GM19025 (cell line): ENCODE data around the gene ADAMTS2.

Experiments
- ATAC-seq: cut with Tn5 transposase; IDR thresholded peaks from one replicate; pipeline ENCODE4 v1.9.1; 2021; ENCODE audit warnings: mild to moderate bottlenecking, low read depth, moderate library complexity; ENCODE audit not compliant: unreplicated experiment

The ADAMTS2 gene

DNA sequence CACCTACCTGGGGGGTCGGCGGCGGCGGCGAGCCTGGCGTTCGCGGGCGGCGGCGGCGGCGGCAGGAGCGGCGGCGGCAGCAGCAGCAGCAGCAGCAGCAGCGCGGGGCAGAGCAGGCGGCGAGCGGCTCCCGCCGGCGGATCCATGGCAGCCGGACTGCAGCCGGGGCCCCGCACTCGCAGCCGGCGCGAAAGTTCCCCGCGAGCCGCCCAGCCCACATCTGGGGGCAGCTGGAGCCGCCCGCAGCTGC is 153 bp downstream of the ADAMTS2 start:
- no peak for ATAC-seq

DNA sequence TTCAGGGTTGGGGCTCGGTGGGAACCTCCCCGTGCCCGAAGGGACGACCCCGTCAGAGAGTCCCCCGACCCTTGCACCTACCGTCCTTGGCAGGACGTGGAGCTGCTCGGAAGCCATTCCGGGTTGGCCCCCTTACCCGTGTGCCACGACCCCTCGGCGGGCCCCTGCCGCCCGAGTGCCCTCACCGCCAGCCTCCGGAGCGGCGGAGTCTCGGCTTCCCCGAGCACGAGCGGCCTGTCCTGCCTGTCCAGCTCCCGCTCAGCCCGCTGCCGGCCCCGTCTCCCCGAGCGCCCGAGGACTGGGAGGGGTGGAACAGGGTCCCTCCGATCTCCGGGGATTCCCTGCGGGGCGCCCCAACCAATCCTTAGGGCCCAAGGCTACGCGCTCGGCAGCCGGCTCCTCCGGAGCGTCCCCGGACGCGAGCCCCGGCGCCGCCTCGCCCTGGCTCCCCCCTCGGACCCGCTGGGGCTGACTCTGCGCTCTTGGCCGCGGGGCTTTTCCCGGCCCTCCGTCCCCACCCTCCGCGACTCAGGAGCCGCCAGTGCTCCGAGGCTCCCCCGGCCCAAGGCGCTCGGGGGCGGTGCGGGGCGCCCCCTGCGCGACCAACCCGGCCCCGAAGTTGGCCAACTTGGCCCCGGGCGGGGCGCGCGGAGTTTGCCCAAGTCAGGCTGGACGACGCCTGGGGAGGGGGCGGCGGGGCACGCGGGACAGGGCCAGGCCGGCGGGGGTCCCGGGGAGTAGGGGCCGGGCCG is 654 bp downstream of the ADAMTS2 start:
- ATAC-seq: no peak

DNA sequence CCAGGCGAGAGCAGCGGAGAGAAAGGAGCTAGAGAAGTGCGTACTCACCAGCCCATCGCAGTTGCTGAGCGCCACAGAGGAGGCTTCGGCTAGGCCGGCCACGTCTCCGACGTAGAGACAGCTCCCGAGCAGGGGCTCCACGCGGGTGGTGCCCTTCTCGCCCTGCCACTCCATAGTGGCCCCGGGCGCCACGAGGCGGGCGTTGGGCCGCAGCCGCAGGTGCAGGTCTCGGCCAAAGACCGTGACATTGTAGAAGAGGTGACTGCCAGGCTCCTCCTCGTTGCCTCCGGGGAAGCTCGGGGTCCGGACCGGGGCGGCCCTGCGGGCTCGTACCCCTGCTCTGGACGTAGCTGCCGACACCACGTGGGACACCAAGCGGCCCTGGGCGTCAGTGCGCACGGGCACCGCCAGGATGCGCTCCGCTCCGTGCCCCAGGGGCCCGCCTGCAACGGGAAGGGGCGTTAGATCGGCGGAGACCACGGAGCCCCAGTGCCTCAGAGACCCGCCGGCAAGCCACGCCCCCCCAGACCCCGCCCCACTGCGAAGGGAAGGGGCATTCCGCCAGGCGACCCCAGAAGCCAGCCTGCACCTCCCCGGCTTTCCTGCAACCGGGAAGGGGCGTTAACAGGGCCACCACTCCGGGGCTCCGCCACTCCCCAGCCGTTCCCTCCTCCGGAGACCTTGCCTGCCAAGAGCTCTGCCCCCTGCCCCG is 1.4 kb downstream of the ADAMTS2 start:
- ATAC-seq: no peak

DNA sequence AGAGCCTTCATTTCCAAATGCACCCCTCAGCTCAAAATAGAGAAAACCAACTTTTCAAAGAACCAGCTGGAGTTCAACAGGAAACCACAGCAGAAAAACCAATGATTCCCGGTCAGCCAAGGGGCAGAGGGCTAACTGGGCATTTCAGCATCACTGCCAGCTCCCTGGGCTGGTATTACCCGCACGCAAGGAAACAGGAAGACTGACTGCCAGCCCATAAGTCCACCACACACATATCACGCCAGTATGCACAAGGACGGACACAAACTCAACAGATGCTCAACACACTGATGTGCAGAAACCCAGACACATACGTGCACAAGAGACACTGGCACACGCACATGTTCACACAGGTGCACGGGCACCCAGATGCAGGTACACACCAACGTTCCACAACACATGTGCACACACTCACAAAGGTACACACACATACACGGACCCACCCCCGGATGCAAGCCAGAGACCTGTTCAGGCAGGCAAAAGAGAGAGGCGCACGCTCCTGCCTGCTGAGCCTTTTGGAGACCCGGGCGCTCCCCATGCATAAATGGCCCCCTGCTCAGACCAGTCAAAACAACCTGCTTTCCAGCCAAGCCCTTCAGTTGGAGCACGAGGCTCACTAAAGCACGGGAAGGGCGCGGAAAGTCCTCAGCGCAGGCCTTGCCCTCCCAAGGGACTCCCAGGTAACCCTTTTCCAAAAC is 2.1 kb downstream of the ADAMTS2 start:
- ATAC-seq: no peak

DNA sequence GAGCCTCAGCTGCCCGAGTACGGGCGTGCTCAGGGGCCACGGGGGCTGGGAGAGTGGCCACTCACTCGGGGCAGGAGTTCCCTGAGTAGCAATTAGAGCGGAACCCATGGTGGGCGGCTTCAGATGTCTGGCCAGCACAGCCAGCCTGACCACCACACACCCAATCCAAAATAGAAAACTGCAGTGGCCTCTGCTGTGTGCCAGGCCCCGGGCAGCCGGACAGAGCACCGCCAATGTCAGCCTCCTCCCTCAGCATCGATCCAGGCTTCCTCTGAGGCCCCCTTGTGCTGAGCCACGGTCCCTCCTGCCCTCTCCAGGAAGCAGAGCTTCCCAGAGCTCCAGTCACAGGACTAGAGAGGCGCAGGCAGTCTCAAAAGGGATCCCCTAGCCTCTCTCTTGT is 2.7 kb downstream of the ADAMTS2 start:
- no peak for ATAC-seq

DNA sequence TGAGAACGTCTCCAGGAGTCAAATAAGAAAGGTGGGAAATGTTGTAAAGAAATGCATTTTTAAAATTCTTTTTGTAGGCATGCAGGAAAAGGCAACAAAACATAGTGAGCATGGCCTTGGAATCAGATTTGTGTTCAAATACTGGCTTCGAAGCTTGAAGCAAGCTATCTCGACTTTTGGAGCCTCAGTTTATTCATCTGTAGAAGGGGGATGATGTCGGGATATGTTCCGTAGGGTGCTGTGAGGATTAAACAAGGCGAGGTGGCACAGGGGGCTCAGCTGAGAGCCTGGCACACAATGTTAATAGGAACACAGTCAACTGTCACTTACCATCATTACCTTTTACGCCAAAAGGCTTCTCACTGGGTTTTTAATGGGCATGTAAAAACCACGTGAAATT is 4.8 kb downstream of the ADAMTS2 start:
- no peak for ATAC-seq

DNA sequence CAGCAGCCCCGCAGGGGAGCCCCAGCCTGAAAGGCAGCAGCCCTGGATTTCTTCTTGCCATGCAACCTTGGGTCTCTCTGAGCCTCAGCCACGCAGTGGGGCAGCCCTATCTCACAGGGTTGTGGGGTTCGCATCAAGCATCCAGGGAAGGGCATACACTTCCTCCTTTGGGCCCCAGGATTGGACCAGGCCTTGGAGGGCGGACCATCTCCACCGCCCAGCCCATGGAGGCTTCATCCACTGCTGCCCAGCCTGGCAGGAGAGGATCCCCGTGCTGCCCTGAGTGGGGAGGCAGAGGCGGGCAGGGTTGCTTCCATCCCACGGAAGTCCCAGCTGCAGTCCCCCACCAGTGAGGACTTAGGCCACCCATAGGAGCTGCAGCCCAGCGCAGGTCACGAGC is 5.3 kb downstream of the ADAMTS2 start:
- ATAC-seq: no peak

DNA sequence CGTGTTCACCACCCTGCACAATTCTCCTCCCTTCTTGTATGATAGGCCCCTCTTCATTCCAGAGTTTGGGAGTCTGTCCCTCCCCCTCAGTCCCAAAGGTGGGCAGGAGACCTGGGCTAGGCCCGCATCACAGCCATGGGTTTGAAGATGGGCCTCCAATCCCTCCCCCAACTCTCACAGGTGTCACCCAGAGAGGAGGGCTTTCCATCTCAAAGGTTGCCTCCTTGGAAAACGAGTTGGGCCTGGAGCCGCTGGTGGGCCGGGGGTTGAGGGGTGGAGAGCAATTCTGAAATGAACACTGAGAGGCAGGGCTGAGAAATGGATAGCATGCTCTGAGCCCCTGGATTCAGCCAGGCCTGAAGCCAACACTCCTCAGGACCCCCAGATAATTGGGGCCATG is 6.2 kb downstream of the ADAMTS2 start:
- no peak for ATAC-seq

DNA sequence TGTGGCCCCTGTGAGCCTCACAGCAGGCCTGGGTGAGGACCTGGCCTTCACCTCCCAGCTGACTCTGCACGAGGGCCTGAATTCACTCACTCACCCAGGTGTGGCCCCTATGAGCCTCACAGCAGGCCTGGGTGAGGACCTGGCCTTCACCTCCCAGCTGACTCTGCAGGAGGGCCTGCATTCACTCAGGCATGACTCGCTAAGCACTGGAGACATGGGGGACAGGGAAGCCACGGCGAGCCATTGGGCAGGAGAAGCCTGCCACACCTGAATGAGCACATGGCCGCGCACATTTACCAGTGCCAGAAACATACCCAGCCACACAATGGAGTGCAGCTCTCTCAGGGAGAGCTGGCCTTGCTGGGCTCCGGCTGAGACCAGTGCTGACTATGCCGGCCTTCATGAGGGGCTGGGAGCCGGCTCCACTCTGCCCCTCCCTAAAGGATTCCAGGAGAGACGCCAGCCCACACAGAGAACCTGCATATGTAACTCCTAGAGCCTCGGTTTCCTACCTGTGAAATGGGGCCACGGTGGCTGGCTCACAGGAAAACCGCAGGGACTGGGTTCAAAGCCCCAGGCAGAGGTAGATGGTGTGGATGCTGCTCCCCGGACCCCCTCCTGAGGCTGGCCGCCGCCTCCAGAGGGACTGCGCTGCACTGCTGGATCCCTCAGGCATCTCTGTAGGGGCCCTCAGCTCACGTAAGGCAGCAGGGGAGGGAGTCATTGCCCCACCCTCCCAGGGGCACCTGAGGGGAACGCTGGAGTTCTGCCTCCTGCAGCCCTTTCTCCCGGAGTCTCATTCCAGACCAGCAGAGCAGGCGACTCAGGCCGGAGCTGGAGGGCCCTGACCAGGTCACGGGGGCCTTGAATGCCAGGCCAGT is 7.2 kb downstream of the ADAMTS2 start:
- no peak for ATAC-seq

DNA sequence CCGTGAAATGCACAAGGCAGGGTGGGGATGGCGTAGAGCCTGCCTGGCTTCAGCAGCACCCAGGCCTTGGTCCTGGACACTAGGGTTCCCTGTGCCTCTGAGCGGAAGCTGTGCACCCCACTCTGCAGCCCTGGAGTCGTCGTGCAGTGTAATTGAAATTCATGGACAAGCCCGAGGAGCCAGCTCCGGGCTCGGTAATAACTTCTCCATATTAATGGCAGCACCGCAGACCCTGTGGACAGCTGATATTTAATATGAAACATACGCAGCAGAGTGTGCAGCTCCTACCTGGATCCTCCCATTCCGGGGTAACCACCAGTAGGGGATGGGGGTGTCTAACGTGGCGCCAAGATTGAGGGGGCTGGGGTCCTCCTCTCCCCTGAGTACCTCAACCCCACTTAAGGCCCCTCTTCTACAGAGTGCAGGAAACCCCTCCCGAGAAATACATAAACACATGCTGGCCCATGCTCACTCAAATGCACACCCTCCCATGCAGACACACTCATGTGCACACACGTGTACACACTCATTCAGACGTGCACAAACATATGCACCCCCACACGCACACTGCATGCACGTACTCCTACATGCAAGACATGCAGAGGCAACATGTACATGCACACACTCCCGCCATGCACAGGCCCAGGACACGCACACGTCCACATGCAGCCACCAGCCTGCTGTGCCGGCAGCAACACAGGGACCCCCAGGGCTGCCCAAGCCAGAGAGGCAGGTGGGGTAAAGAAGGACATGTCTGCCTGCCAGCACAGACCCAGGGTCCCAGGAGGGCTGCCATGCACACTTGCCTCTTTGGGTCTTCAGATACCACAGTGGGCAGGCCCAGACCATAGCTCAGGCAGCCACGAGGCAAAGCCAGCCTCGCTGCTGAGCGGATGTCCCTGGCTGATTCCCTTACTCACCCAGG is 8.1 kb downstream of the ADAMTS2 start:
- no peak for ATAC-seq

DNA sequence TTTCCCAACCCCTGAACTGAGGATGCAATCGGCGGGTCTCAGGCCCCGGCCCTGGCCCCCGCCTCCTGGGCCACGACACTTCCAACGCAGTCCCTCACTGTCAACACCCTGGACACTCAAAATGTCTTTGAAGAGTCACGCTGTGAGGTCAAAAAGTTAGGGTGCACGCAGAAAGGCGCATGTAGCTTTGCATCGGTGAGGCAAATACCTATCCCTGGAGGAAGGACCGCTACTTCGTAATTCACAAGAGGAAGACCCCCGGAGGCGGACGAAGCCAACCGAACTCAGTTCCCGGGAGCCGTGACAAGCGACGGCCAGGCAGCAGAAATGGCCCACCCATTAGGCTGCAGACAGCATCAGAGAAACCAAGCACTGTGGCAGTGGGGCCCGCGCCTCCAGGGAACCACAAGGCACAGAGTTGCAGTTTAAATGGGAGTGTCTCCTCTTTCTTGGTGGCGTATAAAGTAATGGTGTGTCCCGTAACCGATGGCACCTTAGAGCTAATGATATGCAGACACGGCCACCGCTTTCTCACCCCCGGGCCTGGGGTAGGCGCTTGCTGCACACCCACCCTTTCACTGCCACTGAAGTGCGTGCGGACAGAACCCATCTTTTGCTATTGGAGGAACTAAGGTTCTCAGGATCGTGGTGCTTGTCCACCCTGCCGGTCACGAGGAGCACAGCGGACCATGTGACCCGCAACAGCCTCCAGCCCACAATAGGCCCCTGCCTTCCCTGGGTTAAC is 9.0 kb downstream of the ADAMTS2 start:
- ATAC-seq: no peak

DNA sequence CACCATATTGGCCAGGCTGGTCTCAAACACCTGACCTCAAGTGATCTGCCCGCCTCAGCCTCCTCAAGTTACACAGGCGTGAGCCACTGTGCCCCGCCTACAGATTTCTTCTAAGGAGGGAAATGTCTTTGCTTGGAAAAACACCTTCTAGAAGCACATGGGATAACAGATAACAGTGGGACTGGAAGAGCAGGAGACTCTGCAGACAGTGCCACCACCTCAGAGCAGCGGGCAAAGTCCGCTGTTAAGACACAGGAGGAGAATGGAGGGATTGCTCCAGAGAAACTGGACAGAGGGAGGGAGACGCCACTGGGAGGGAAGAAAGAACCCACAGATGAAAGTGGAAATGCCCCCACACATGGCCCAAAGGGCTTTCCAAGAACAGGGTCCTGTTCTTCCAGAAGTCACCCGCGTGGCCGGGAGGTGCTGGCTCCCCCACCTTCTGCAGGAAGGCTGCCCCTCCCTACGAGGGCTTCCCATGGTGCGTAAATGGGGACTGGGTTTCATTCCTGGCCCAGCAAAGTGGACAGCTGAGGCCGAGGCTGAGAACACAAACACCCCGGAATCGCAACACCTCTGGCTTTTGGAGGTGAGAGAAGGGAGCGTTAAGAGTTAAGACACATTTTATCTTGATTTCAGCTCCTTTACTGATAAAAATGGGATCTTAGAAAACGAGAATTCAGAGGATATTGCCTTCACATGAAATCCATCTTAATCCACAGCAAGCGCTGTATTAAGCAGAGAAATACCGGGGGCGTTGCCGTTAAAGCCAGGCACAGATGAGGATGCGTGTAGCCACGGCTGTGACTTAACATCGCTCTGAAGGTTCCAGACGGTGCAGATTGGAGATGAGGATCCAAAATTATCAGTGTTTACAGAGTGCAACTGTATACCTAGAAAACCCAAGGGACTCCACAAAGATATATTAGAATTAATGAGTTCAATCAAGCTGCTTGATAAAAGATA is 11.2 kb downstream of the ADAMTS2 start:
- ATAC-seq: no peak

DNA sequence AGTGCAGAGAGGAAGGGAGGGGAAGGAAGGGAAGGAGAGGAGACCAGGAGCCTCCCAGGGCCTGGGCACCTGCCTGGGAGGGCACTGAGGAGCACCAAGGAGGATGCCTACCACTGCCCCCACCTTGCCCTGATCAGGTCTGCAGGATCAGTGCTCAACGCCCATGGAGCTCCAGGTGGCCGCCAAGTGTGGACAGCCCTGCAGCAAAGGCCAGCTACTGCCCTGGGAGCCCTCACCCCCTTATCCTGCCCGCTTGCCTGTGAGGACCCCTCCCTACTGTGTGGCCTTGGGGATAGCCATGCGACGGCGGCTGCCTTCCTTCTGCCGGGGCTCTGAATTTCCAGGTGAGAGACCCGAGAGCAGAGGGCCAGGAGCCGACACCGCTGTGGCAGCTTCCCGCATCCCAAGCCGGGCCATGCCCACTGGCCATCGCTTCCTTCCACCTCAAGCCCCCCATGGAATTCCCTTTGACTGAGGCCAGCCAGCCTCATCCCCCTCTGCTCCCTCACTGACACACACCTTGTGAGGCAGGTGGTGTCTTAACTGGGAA is 12.4 kb downstream of the ADAMTS2 start:
- ATAC-seq: no peak

DNA sequence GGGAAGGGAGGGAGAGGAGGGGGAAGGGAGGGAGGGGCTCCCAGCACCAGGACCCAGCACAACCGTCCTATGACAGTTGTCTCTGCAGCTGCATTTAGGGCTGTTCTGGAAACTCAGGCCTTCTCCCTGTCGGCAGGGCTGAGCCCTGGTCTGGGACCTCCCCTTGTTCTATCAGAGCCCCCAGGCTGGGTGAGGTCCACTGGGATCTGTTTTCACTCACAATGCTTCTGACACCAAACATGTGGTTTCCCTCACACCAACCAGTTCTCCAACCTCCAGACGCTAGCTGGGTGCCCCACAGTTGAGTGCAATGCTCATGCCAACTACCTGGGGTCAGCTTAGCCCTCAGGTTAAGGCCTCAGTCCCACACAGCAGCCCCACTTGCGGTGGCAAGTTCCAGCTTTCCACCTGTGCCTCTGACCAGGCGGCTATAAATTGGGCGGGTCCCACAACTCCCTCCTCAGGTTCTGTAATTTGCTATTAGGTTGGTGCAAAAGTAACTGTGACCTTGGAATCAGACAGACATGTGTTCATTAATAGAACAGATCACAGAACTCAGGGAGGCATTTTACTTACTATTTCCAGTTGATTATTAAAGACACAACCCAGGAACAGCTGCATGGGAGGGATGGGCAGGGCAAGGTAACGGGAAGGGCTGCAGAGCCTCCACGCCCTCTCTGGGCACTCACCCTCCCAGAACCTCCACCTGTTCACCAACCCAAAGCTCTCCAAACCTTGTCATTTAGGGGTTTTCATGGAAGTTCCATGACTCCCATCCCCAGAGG is 13.5 kb downstream of the ADAMTS2 start:
- ATAC-seq: no peak

DNA sequence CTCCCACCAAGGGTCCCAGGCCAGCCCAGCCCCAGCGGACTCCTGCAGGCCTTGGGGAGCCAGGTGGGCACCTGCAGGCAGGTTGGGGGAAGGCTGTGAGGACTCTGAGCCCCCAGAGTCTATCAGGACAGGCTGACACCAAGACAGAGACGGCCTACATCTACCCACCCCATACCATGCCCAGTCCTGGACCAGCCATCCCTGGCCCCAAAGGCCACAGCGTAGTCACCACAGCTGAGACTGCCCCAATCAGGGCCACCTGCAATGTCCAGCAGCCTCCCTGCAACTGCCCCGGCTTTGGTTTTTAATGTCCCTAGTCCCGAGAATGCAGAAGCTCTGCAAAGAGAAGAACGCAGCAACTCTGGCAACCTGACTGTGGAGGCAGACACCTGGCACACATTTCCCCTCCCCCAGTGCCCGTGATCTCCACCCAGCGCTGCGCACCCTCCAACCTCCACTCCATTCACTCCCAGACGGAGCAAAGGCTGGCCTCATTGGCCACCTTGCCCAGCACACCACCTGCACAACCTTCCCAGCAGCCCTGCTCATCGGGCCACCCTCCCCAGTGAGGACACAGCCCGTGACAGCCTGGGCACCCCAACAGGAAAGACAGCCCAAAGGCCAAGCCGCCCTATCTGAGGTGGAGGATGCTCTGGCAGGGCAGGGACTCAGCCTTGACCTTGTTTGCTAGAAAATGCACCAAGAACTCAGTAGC is 14.9 kb downstream of the ADAMTS2 start:
- ATAC-seq: no peak

DNA sequence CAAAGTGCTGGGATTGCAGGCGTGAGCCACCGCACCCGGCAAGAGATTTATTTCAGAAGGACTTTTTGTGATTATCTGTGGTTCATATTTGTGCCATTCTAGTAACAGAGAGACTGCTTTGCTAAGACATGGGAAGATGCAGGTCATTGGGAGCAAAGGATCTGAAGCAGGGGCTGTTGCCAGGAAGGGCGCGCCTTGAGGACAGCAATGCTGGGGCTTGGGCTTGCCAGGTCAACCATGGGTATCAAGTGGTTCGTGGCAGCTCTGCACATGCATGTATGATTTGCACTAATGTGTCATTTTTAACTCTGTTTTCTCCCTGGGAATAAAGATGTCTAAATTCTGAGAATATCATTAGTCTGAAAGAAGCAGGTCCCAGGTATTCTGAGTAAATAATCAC is 17.0 kb downstream of the ADAMTS2 start:
- ATAC-seq: no peak
